ENCODE results near the gene BMERB1.
"Not testable (repeated sequence)": the region's sequence is repeated elsewhere in the genome, so short reads cannot be mapped to it uniquely, and the experiment has no call there.

BMERB1 gene

DNA sequence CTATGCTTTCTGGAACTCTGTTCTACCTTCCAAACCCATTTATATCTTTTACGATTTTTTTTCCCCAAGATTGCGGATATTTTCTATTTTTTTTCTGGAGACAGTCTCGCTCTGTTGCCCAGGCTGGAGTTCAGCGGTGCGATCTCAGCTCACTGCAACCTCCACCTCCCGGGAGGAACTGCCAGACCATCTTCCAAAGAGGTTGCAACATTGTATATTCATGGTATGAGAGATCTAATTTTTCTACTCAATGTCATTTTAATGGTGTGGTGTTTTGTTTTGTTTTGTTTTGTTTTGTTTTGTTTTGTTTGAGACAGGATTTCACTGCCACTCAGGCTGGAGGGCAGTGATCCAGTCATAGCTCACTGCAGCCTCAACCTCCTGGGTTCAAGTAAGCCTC is 8.5 kb upstream of the BMERB1 start:
- no peak for DNase-seq (ENCODE audit: low read depth in 2 of 2)

DNA sequence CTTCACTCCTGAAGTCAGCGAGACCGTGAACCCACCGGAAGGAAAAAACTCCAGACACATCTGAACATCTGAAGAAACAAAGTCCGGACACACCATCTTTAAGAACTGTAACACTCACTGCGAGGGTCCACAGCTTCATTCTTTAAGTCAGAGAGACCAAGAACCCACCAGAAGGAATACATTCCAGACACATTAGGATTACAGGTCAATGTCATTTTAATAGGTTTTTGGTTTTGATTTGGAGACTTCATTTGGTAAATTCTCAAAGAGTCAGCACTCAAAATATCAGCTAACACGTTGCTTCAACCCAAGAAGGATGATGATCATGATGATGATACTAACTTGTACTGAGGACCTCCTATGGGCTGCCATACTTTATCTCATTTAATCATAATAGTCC is 7.6 kb upstream of the BMERB1 start:
- no peak for DNase-seq (ENCODE audit: low read depth in 2 of 2)

DNA sequence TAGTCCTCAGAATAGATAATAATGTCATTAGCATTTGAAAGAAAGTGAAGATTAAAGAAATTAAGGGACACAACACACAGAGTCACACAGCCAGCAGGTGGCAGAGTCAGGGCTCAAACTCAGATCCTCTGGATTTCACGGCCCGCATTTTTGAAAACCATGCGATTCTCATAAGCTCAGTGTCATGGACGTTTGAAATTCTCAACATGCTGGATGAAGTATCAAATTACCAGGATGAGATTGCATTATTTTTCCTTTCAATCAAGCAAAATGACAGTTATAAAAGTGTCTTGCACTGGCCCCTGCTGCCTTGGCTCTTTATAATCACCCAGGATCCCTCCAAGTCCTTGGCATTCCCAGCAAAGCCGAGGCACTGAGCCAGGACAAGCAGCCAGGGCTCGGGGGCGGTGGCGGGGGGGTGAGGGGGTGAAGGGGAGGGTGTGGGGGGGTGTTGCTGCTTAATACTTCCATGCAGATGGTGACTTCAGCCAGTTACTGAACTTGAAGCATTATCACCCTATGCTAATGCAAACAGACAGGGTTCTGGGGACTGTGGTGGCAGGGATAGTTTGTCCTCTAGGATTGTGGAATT is 6.6 kb upstream of the BMERB1 start:
- peak; percentile 23 to 39 for DNase-seq (ENCODE audit: low read depth in 2 of 2)

DNA sequence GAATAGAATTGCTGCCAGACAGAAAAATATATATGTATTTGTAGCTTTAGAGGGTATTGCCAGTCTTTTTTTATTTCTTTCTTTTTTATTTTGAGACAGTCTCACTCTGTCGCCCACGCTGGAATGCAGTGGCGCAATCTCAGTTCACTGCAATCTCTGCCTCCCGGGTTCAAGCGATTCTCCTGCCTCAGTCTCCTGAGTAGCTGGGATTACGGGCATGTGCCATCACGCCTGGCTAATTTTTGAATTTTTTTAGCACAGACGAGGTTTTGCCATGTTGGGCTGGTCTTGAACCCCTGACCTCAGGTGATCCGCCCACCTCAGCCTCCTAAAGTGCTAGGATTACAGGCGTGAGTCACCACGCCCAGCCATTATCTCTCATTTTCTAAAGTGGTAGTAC is 3.5 kb upstream of the BMERB1 start:
- DNase-seq (ENCODE audit: low read depth in 2 of 2) = not testable (repeated sequence)

DNA sequence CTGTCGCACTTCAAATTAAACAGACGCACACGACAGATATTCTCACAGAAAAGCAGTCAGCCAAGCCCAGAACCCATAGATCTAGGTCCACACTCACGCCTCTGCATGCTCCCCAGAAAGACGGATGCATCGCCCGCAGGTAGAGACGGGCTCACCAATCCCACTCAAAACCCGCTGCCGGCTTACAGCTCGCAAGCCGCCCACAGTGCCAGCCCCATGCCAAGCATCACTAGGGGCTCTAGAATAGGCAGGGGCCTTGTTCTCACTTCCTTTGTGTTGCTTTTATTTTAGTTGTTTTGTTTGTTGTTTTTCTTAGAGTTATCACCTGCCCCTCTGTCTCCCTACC is 336 bp upstream of the BMERB1 start:
- no peak for DNase-seq (ENCODE audit: low read depth in 2 of 2)

DNA sequence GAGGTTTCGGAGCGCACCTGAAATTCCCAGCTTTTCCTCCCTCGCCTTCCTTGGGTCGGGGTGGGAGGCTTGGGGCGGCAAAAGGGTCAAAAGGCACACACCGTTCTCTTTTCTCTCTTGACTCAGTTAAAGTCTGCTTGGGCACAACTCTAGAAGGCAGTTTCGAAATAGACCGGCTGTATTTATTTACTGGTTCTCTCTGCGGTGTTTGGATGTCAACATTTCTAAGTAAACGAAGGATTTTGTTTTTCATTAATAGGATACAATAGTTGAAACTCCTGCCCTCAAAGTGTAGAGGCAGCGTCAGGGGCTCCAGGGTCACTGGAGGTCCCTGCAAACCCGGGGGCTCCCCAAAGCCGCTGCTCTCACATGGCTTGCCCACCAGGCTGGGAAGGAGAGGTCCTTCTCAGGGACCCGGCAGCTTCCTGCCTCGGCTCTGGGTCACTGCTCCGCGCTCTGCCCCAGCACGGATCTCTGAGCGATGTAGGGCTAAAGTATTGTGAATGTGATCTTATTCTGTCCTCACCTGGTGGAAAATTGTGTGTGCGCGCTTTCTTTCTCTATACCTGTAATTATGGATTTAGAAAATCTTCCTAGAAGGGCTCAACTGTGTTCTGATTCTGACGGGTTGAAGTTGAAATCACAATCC is 952 bp downstream of the BMERB1 start:
- DNase-seq (ENCODE audit: low read depth in 2 of 2) = no peak

DNA sequence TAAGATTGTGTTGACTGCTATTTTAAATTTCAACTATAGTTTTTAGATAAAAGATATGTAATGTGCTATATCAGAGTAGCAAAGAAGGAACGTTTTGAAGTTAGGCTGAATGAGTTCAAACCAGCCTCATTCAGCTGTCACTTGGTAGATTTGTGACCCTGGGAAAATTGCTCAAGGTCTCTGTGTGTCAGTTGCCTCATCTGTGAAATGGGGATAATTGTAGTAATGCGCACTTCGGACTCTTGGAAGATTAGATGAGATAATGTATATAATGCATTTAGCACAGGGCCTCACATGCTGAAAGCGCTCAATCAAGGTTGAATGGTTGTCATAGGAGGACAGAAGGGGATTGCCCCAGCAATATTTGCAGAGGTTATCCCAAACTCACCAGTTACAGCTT is 4.7 kb downstream of the BMERB1 start:
- DNase-seq (ENCODE audit: low read depth in 2 of 2) = no peak

DNA sequence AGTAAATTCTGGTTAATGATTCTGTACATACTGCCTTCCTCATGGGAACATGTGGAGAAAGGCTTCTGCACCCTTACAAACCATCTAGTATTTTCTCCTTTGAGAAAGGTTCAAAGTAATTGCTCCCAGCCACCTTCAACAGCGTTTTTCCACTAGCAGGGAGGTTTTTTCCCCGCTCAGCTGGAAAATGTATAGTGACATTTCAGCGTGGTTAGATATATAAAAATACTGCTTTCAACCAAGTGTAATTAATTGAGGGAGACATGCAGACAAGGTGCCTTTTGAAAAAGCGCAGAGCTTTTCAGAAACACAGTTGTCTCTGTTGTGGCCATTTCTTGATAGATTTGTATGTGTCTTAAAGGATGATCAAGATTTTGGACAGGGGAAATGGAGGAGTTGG is 5.1 kb downstream of the BMERB1 start:
- DNase-seq (ENCODE audit: low read depth in 2 of 2) = no peak

DNA sequence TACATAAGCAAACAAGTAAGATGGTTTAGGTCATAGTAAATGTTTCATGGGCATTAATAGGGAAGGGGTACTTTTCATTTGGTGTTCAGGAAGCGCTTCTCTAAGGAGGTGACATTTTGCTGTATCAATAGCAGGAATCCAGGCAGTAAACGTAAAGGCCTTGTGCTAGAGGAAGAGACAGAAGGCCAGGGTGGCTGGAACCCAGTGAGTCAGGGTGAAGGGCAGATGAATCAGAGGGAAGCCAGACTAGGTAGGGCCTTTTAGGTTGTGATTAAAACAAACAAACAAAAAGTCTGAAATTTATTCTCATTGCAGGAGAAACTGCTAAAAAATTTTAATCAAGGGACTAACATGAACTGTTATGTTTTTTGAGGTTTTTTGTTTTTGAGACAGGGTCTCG is 6.5 kb downstream of the BMERB1 start:
- DNase-seq (ENCODE audit: low read depth in 2 of 2) = no peak

DNA sequence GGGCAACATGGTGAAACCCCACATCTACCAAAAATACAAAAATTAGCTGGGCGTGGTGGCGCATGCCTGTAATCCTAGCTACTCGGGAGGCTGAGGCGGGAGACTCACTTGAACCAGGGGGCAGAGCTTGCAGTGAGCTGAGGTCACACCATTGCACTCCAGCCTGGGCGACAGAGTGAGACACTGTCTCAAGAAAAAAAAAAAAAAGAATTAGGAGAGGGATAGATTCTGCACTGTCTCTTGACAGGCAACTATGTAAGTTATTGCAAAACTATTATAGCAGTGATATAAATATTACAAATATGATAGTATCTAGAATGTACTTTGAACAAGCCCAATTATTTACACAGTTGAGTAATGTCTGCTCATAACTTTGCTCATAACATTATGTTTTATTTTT is 7.8 kb downstream of the BMERB1 start:
- DNase-seq (ENCODE audit: low read depth in 2 of 2) = not testable (repeated sequence)

DNA sequence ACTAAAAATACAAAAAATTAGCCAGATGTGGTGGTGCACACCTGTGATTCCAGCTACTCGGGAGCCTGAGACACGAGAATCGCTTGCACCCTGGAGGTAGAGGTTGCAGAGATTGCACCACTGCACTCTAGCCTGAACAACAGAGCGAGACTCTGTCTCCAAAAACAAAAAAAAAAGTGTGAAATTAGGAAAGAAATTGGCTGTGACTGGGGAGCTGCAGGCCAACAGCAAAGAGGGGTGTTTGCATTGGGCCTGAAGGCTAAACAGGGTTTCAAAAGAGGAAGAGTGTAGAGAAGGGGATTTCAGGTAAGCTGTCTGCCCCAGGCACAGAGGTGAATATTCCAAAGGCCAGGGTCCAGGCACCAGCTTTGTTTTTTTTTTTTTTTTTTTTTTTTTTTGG is 9.4 kb downstream of the BMERB1 start:
- no peak for DNase-seq (ENCODE audit: low read depth in 2 of 2)

DNA sequence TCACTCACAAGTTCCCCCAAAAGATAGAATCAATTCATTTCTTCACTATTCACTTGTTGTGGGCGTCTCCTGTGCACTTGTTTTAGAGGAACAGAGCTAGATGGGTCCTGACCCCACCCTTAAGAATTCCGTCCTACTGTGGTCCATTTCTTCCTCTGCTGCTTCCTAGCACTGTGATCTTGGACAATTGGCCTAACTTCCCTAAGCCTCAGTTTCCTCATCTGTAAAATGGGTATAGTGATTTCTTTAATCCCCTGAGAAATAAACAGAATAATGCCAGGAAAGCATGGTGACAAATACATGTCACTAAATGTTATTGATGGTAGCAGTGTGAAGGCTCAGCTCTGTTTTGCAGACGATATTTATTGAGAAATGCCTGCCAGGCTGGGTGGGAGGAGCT is 9.9 kb downstream of the BMERB1 start:
- no peak for DNase-seq (ENCODE audit: low read depth in 2 of 2)

DNA sequence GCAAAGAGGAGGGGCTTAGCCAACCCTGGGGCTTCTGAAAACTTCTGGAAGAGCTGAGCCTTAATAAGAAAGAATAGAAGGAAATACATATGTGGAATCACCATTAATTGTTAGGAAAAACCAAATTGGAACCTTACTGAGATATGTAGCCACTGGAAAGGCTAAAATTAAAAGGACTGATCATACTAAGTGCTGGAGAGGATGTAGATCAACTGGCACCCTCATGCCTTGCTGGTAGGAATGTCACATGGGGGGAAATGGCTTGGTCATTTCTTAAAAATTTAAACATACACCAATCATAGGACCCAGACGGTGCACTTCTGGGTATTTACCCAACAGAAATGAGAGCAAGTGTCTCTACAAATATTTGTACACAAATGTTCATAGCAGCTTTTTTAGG is 11.1 kb downstream of the BMERB1 start:
- DNase-seq (ENCODE audit: low read depth in 2 of 2) = no peak

DNA sequence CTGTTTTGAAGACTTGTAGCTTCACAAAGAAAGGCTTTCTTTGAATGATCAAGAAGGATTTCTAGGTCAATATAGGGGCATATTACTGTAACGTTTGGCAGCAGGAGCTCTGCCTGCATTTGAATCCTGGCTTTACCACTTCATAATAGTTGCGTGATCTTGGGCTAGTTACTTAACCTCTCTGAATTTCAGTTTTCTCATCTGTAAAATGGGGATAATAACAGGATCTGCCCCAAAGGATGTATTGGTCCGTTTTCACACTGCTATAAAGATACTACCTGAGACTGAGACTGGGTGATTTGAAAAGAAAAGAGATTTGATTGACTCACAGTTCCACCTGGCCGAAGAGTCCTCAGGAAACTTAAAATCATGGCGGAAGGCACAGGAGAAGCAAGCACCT is 12.5 kb downstream of the BMERB1 start:
- DNase-seq (ENCODE audit: low read depth in 2 of 2) = no peak

DNA sequence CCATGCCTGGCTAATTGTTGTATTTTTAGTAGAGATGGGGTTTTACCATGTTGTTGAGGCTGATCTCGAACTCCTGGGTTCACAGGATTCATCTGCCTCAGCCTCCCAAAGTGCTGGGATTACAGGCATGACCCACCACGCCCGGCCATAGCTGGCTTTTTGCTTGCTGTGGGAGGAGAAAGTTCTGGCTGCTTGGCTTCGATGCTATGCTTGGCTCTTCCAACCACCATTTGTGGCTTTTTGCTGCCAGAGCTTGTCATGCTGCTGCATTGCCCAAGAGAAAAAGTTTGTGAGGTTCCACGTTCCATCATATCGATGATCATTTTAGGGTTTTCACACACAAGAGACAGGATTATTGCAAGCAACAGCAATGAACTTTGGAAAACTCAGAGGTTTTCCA is 16.2 kb downstream of the BMERB1 start:
- no peak for DNase-seq (ENCODE audit: low read depth in 2 of 2)

DNA sequence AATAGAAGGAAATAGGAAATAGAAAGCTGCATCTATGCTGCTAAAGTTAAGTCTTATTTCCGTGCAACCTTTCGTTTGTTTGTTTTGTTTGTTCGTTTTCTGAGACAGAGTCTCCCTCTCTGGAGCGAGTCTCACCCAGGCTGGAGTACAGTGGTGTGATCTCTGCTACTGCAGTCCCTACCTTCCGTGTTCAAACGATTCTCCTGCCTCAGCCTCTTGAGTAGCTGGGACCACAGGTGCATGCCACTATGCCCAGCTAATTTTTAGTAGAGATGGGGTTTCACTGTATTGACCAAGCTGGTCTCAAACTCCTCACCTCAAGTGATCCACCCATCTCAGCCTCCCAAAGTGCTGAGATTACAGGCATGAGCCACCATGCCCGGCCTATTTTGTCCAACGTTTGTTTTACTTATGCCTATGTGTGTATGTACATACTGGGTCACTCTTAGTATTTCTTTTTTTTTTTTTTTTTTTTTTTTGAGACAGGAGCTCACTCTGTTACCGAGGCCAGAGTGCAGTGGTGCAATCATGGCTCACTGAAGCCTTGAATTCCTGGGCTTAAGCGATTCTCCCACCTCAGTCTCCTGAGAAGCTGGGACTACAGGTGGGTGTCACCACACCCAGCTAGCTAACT is 16.8 kb downstream of the BMERB1 start:
- DNase-seq (ENCODE audit: low read depth in 2 of 2) = no peak

DNA sequence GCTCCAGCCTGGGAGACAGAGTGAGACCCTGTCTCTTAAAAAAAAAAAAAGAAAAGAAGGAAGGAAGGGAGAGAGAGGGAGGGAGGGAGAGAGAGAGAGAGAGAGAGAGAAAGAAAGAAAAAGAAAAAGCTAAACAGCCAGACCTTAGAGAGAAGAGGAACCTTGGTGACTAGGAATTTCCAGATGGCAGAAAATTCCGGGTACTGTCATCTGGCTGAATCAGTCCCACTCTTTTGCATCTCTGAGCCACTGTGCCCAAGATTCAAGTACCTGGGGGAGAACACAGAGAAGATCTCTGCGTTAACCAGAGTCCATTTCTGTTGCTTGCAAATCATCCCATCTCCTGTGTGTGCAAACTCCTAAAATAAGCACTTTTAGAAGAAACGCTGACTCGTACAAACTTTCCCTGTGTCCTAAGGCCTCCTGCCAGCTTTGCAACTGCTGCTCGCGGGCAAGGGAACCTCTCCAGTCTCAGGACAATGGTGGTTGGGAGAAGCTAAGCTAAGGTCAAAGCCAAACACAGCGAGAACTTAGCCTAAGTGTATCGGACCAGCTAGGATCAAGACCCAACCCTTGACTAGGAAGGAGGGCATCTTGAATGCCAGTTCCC is 18.0 kb downstream of the BMERB1 start:
- no peak for DNase-seq (ENCODE audit: low read depth in 2 of 2)

DNA sequence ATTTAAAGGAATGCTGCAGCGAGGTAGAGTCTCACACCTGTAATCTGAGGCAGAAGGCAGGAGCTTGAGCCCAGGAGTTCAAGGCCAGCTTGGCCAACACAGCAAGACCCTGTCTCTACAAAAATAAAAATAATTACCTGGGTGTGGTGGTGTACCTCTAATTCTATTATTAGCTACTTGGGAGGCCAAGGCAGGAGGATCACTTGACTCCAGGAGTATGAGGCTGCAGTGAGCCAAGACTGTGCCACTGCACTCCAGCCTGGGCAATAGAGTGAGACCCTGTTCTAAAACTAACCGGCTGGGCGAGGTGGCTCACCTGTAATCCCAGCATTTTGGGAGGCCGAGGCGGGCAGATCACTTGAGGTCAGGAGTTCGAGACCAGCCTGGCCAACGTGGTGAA is 18.9 kb downstream of the BMERB1 start:
- DNase-seq (ENCODE audit: low read depth in 2 of 2) = not testable (repeated sequence)

DNA sequence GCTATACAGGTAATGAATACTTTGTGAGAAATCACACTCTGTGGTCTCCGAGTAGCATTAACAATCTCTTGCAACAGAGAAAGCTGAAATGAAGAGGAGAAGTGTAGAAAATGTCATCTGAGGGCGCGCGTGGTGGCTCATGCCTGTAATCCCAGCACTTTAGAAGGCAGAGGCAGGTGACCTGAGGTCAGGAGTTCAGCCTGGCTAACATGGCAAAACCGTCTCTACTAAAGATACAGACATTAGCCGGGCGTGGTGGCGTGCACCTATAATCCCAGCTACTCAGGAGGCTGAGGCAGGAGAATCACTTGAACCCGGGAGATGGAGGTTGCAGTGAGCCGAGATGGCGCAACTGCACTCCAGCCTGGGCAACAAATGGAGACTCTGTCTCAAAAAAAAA is 20.5 kb downstream of the BMERB1 start:
- not testable (repeated sequence) for DNase-seq (ENCODE audit: low read depth in 2 of 2)

DNA sequence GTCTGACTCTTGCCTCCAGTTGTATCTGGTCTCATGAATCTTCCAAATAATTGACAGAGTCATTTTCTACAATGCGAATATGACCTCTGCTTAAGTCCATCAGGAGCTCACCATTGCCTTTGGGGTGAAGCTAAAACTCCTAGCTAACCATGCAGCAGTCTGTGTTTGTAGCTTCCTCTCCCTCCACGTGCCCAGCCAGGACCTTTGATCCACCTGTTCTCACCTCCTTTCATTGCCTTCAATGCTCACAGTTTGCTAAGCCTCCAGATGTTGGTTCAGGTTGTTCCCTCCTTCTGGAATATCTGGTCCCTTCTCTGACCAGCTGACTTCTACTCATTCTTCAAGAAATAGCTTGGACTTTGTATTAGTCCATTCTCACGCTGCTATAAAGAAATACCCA is 23.0 kb downstream of the BMERB1 start:
- DNase-seq (ENCODE audit: low read depth in 2 of 2) = no peak

DNA sequence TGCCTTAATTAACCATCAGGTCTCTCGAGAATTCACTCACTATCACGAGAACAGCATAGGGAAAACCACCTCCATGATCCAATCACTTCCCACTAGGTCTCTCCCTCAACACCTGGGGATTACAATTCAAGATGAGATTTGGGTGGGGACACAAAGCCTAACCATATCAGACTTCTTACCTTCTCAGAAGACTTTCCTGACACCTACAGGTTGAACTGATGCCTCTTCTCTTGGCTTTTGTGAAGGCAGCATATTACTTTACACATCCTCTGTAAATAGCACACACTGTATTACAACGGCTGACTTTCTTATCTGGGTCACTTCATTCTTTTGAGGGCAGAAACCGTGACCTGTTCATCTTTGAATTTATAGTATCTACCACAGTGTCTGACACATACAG is 23.6 kb downstream of the BMERB1 start:
- DNase-seq (ENCODE audit: low read depth in 2 of 2) = no peak

DNA sequence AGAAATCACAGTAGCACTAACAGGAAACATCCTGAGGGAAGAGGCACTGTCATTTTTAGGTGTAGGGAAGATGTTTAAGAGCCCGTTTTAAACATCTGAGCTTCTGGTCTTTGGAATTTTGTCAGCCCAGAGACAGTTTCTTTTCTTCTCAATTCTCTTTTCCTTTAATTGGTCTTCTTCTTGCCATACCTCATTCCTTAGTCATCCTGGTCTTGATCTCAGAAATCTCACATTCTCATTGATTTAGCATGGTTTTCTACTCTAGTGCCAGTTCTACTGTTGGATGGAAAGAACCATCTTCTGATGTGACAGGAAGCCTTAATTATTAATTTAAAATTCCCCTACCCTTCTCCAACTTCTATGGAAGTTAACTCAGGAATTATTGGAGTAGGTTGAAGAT is 25.4 kb downstream of the BMERB1 start:
- no peak for DNase-seq (ENCODE audit: low read depth in 2 of 2)

DNA sequence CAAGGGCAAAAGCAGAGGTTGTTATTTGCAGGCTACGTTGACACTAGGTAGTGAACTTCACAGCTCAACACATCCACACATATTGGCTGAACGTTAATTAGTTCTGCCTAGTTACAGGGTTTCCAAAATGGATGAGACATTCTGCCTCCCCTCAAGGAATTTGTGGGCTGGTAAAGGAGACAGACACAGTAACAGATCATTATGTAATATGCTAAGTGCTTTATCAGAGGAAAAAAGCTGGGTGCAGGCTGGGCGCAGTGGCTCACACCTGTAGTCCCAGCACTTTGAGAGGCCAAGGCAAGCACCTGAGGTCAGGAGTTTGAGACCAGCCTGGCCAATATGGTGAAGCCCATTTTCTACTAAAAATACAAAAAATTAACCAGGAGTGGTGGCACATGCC is 26.2 kb downstream of the BMERB1 start:
- no peak for DNase-seq (ENCODE audit: low read depth in 2 of 2)

Data from stimulated activated CD4-positive, alpha-beta T cell treated with anti-CD3 and anti-CD28 coated beads, Interleukin-15, amount 100 ng/mL, for 48 hours (primary cell).